Femur (tissue), 1 donor: ENCODE measurements around the gene AR.
A peak's percentile ranks its signal among the peaks of the same experiment; 100 is the strongest.

Experiments
- DNase-seq: peaks from one replicate; pipeline ENCODE4 v3.0.0-alpha.2; 2017

AR gene, protein sequence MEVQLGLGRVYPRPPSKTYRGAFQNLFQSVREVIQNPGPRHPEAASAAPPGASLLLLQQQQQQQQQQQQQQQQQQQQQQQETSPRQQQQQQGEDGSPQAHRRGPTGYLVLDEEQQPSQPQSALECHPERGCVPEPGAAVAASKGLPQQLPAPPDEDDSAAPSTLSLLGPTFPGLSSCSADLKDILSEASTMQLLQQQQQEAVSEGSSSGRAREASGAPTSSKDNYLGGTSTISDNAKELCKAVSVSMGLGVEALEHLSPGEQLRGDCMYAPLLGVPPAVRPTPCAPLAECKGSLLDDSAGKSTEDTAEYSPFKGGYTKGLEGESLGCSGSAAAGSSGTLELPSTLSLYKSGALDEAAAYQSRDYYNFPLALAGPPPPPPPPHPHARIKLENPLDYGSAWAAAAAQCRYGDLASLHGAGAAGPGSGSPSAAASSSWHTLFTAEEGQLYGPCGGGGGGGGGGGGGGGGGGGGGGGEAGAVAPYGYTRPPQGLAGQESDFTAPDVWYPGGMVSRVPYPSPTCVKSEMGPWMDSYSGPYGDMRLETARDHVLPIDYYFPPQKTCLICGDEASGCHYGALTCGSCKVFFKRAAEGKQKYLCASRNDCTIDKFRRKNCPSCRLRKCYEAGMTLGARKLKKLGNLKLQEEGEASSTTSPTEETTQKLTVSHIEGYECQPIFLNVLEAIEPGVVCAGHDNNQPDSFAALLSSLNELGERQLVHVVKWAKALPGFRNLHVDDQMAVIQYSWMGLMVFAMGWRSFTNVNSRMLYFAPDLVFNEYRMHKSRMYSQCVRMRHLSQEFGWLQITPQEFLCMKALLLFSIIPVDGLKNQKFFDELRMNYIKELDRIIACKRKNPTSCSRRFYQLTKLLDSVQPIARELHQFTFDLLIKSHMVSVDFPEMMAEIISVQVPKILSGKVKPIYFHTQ

DNA sequence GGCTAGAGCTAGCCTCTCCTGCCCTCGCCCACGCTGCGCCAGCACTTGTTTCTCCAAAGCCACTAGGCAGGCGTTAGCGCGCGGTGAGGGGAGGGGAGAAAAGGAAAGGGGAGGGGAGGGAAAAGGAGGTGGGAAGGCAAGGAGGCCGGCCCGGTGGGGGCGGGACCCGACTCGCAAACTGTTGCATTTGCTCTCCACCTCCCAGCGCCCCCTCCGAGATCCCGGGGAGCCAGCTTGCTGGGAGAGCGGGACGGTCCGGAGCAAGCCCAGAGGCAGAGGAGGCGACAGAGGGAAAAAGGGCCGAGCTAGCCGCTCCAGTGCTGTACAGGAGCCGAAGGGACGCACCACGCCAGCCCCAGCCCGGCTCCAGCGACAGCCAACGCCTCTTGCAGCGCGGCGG is at the start of gene AR:
TSS of gene AR (plus strand) at position 204 of the 400 bp plus-strand sequence. CDS start 1,126 bp downstream, outside the sequence.
- DNase-seq = peak; percentile 81

- no peak for DNase-seq
These were observed 43.2 kb upstream of the AR start for GRCh38 chrX:67500617-67501016.

GRCh38 chrX:67503004-67503403 is 40.8 kb upstream of the AR start:
- no peak for DNase-seq

DNA sequence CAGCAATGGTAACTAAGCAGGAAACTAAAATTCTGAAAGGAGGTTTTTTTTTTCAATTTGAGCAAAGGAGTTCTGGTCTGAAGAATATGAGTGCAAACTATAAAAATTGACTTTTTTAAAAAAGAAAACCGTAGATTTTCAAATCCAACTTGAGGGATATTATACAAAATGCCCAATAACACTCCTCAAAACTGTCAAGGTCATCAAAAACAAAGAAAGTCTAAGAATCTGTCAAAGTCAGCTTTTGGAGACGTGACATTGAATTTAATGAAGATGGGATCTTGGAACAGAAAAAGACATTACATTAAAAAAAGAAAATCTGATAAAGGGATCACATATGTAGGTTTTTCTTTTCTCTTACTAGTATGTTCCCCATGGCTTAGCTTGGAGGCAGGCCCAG is 40.4 kb upstream of the AR start:
- no peak for DNase-seq

DNA sequence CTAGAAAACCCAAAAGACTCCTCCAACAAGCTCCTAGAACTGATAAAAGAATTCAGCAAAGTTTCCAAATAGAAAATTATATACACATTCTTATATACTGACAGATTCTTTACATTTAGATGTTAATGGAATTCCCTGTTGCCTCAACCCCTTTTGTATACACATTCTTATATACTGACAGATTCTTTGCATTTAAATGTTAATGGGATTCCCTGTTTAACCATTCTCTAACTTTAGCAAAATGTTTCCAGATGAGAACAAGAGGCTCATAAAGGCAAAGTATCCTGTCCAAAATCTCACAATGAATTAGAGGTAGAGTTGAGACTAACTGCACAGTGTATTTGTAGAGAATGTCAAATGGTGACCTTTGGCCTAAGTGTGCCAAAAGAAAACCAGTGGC is 23.1 kb upstream of the AR start:
- no peak for DNase-seq

GRCh38 chrX:67523002-67523681 is 20.7 kb upstream of the AR start:
- no peak for DNase-seq

GRCh38 chrX:67523932-67524331 is 19.9 kb upstream of the AR start:
- DNase-seq = no peak

DNA sequence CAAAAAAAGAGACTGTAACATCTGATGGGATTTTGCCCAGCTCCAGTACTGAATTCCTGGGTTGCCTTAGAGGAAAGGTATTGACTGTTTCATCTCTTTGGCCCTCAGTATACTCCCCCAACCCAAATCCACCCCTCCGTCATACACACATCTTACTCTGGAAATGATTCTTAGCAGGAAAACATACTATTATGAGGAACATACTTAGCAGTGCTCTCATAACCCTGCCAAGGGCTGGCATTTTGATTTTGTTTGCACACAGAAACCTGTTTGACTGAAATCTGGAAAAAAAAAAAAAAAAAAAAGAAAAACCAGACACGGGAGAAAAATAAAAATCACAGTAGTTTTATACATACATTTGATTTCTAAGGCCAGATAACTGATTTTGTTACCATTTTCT is 19.4 kb upstream of the AR start:
- no peak for DNase-seq

DNA sequence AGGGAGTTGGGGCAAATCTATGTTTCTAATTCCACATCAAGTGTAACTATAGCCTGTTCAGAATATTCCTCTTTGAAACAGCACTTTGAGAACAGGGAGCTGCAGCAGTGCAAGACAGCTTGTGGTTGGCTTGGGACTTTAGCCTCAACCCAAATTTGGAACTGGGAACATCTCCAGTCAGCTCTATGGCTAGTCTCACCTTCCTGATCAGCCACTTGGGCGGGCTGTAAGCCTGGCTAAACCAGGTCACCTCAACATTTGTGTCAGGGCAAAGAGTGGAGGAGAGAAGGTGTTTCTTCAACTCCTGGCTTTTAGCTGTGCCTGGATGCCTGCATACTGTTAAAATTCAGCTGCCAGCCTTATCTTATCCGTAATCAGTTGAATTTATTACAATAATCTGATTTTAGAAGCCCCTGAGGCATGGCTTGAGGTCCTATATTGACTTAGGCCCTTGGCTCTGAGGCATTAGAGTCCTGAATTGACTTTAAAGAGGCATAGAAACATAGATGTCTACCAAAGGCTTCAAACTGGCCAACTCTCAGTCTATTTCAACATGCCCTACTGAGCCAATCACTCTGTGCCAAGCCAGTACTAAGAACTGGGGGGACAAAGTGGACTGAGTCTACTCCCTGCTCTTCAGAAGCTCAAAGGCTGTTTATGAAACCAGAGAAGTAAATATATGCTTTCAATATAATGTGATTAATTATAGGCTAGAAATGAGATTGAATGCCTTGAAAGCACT is 18.7 kb upstream of the AR start:
- DNase-seq = no peak

DNA sequence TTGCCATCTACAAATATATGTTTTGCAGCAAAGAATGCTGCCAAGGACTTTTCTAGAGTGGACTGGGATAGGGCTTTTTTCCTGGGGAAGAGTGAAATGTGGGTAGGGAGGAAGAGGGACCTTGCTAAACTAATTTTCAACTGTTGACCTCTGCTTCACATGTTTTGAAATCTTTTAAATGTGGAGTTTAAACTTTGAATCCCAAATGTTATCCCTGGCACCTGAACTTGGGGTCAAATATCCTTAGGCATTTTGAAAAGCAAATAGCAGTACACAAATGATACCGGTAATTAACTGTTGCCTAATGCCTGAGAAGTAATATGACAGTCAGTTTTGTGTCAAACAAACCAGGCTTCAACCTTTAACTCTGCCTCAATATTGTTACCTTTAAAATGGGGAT is 7.3 kb upstream of the AR start:
- no peak for DNase-seq

DNA sequence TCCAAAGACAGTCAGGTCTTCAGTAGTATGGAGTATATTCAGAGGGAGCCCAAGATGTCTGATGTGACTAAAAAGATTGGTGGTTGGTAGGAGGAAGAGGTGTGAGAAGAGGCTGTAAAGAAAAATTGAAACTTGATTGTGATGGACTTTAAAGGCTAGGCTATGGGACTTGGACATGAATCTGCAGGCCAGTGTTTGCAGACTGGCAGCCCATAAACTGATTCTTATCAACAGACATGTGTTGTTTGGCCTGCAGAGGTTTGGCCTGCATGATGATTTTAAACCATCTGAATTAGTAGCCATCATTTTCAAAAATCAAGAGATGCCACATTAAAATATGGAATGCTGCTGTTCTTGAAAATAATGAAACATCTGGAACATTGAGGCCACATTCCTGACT is 5.4 kb upstream of the AR start:
- DNase-seq = no peak

DNA sequence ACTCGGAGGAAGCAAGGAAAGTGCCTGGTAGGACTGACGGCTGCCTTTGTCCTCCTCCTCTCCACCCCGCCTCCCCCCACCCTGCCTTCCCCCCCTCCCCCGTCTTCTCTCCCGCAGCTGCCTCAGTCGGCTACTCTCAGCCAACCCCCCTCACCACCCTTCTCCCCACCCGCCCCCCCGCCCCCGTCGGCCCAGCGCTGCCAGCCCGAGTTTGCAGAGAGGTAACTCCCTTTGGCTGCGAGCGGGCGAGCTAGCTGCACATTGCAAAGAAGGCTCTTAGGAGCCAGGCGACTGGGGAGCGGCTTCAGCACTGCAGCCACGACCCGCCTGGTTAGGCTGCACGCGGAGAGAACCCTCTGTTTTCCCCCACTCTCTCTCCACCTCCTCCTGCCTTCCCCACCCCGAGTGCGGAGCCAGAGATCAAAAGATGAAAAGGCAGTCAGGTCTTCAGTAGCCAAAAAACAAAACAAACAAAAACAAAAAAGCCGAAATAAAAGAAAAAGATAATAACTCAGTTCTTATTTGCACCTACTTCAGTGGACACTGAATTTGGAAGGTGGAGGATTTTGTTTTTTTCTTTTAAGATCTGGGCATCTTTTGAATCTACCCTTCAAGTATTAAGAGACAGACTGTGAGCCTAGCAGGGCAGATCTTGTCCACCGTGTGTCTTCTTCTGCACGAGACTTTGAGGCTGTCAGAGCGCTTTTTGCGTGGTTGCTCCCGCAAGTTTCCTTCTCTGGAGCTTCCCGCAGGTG is 637 bp downstream of the AR start:
- DNase-seq = peak; percentile 33

- DNase-seq = peak; percentile 29
These were observed 1.4 kb downstream of the AR start for GRCh38 chrX:67545036-67545821.

- DNase-seq = peak; percentile 50
These were observed 2.2 kb downstream of the AR start for GRCh38 chrX:67545893-67546495.

- DNase-seq = peak; percentile 17
These were observed 2.9 kb downstream of the AR start for GRCh38 chrX:67546496-67547423.

DNA sequence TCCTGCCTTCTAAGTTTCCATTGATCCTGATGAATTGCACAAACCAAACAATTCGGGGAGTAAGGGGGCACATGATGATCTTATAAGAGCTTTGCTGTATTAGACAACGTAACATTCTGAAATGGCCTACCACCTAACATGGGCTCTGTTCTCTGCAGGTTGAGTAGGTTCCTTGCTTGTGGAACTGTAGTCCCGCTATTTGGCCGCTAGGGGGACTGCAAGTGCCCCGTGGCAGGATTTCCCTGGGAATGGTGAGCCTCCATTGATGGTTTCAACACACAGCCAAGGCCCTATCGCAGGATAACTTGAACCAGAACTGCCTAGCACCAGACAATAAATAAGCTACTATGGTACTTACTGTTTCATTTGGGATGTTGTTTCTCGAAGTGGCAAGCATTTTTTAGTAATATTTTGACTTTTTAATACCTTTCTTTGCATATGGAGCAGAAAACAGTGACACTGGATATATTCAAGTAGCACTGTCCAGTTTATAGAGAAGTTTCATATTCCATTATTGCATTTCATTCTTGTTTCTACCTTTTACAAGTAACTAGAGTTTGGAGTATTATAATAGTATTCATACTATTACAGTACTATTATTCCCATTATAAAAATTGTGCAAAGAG is 11.9 kb downstream of the AR start:
- no peak for DNase-seq

DNA sequence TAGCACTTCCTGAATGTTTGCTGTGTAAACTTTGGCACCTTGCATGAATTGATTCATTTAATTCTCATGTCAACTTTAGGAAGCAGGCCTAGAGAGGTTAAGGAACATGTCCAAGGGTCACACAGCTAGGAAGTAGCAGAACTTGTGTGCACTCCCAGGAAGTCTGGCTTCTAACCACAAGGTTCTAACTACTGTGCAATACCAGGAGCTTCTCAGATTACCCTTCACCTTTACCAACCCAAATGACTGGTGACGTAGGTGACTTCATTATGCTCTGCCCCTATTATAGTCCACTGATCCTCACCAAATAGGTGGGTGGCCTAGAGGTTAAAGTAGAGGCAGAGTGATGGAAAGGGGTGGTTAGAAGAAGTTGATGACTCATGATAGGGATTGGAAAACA is 14.4 kb downstream of the AR start:
- DNase-seq = no peak

- DNase-seq = peak; percentile 39
These were observed 19.9 kb downstream of the AR start for GRCh38 chrX:67563469-67564448.
